SKM-1 (cell line): ENCODE results near the gene ADGRB3.
"Not testable (repeated sequence)": the region's sequence is repeated elsewhere in the genome, so short reads cannot be mapped to it uniquely, and the experiment has no call there.

Experiments
- DNase-seq: peaks from one replicate; lab custom pipeline; 2025; ENCODE audit not compliant: unreplicated experiment; lab: John Stamatoyannopoulos, UW

The ADGRB3 gene

GRCh38 chr6:68738039-68738438 lies 103.0 kb downstream of the ADGRB3 start:
- no peak for DNase-seq

DNA sequence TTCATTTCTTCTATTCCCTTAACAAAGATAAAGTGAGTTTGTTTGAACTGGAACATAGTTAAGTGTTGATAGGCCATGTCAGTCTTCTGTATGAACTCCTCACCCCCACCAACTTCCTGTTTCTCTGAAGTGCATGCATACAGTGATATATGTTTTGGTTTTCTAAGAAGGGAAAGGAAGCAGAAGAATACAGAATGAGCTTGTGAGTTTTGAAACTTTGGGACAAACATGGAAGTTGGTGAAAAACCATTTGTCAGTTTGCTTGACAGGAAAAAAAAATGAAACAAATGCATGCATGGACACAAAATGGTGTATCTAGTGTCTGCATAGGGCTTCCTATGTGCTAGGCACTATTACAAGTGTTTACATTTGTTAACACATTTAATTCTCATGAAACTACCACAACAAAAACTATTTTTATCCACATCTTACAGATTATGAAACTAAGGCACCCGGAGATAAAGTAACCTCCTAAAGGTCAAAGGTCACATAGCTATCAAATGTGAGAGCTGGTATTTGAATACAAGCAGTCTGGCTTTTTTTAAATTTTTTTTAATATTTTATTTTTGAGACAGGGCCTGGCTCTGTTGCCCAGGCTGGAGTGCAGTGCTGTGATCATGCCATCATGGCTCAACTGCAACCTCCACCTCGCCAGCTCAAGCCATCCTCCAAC lies 105.9 kb downstream of the ADGRB3 start:
- DNase-seq: peak; percentile 61

DNA sequence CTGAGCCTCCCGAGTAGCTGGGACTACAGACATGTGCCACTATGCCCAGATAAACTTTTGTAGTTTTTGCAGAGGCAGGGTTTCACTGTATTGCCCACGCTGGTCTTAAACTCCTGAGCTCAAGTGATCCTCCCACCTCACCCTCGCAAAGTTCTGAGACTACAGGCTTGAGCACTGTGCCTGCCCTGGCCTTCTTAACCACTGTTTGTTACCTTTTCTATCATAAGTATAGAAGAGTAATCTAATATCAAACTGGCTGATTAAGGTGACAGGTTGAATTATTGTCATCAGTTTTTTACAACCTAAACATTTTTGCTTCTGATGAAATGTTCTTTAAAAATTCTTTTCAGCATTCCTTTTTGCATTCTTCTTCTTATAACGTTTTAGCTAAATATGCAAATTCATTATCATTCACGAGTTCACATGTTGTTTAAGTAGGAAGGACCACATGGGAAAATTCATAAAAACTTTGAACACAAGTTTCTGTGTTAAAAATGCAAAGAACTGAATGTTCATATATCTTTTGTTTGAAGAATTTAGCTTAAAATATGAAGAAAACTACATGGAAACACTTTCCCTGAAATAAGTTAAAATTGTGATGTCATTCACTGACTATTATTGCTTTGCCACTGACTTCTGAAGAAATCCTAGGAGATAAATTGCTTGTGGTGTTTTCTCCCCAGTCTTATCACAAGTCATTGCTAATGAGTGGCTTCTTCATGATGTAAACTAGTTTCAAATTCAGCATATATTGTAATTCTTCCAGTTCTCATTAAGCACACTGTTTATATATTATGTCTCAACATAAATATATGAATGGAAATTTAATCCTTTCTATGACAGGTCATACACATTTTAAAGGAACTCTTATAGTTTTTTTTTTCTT lies 106.7 kb downstream of the ADGRB3 start:
- DNase-seq: no peak

GRCh38 chr6:68743099-68743498 lies 108.0 kb downstream of the ADGRB3 start:
- no peak for DNase-seq

- not testable (repeated sequence) for DNase-seq
These were observed 109.3 kb downstream of the ADGRB3 start for GRCh38 chr6:68744376-68744775.

DNA sequence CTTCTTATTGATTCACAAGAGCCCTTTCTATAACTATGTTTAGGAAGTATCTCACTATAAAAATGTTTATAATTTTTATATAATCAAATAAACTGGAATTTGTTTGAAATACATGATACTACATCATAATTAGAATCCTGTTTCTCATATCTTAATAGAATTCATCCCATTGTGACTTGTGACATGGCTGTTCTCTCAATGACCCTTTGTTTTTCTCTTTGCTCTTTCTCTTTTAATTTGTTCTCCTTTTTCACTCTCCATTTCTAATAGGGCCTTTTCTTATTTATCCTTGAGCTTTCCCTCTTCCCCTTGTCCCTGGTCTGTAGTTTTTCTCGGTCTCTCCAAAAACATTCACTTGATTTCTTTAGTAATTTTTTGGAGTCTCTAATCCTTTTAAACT lies 111.3 kb downstream of the ADGRB3 start:
- no peak for DNase-seq

DNA sequence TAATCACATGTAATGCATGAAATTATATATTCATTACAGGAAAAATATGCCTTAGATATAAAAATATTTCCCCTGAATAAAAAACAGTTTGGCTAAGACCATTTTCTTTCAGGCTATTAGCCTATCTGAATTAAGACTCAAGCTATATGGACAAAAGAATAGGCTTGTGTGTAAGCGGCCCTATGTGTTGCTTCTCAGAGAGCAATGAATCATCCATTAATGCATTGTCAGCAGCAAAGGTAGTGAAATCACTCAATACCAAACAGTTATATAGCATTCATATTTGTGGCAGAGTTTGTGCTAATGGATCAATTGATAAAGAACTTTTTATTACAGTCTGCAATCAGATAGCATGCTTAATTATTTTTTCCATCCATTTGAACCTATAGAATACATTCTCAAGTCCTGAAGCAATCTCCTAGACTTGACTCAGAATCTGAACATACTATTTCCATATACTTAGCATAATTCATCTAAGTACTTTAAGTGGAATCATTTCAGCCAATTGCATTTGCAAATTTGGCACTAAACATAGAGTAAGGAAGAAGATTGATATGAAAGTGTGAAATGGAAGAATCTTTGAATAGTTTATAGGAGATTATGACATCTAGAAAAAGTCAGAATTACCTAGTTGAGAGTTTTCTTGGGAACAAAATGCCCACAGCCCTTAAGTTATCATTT lies 112.2 kb downstream of the ADGRB3 start:
- DNase-seq: no peak

GRCh38 chr6:68747832-68748231 lies 112.8 kb downstream of the ADGRB3 start:
- not testable (repeated sequence) for DNase-seq

- DNase-seq: no peak
These were observed 119.7 kb downstream of the ADGRB3 start for GRCh38 chr6:68754681-68755213.

DNA sequence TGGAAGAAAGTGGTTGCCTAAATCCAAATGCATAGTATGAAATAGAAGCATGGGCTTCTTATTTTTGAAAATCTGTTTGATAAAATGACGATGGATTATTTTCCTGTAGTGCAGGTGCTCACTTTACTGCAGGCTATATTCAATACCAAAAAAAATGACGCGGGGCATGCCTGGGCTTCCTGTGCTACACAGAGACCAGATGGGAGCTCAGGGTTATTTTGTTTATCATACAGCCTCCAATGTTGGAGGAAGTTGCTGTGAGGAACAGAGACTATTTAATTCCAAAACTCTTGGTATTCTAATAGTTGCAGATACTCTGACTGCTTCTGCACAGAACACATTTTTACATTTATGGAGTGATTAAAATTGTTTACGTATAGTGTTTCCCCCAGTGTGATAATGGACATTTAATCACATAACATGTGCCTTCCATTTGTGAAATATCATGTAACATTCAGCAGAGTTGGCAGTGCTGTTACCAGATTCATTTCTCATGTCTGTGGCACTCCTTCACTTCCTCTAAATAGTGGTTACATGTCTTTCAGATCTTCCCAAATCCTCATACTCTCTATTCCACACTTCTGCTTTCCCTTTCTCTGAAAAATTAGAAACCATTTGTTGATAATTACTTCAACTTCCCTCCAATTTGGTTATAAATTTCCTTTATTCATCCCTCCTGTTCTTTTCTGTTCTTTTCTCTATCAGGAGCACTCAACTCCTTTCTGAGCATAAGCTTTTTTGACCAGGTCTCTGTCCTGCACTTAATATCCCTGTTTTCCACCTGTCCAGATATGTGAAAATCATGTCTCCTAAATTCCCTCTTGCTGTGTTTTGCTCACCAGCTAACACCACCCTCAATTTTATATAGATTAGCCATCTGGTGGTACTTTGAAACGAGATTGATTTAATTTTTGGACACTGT lies 121.6 kb downstream of the ADGRB3 start:
- peak; percentile 51 for DNase-seq

DNA sequence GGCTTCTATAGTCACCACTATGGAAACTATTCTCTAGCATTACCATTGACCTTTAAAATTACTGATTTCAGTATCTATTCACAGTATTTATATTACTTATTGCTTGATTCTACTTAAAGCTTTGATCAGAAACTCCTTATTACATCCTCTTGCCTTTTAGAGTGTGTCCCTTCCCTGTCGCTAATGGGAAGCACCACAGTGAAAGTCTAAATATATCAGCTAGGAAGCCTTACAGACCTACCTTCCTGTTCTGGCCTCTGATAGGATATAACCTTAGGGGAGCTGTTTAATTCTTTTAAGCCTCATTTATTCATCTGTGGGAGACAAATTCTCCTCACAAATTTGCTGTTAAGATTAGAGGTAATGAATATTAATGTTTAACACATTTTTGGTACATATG lies 122.7 kb downstream of the ADGRB3 start:
- DNase-seq: no peak

DNA sequence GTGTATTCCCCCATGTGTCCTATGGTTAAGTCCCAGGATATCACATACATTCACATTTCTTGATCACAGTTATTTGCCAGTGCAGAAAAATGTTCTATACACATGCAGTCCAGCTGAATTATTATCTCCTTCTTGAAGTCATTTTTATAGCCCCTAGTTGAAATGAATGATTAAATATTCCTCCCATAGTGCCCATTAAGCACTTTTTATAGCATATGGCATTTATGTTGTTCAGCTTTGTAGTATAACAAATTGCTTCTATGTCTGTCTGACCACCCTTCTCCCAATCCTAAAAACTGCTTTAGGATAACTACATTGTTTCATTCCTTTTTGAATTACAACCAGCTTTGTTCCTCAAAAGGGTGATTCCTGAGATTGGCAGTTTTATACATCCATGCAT lies 123.5 kb downstream of the ADGRB3 start:
- DNase-seq: no peak

- DNase-seq: no peak
These were observed 125.4 kb downstream of the ADGRB3 start for GRCh38 chr6:68760485-68760884.

DNA sequence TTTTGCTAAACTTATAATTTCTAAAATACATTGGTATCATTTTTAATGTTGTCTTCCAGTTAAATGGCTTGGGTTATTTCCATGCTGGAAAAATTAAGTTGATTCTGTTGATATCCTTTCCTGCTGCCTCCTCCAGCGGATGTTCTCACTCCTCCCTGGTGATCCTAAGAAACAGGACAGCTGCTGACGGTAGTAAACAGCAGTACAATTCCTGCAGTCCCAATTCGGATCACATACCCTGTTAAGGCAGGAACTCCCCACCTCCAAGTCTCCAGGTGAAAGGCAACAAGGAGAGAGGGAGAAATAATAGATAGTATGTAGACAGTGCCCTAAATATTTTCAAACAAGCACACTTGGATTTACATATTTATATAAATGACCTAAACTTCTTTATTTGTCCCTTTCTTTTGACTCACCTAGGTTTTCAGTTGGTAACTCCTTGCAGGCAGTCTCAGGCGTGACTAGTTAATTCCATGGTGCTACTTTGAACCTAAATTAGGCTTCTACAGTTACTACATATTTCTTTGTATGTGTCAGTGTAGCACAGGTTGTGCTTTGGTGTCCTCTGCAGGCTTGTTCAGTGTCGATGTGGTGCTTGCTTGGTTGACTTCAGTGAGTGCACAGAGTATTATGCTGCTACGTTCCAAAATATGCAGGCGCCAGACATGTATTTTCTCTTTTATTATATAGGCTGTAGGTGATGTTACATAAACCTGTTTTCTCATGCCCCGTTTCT lies 126.0 kb downstream of the ADGRB3 start:
- no peak for DNase-seq

GRCh38 chr6:68761985-68762384 lies 126.9 kb downstream of the ADGRB3 start:
- DNase-seq: no peak

DNA sequence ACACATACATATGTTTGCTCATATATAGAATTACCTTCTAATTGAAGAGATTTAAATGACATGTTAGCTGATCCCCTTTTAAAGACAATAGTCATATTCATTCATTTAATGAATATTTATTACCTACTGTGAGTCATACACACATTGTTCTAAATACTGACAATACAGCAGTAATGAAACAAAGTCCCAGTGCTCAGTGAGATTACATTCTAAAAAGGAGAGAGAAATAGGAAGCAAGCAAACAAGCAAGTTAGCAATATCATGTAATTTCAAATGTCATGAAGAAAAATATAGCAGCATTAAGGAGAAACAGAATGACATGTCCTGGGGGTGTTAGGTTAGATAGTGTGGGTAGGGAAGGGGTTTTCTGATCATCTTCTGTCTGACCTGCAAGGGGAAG lies 136.3 kb downstream of the ADGRB3 start:
- DNase-seq: no peak

DNA sequence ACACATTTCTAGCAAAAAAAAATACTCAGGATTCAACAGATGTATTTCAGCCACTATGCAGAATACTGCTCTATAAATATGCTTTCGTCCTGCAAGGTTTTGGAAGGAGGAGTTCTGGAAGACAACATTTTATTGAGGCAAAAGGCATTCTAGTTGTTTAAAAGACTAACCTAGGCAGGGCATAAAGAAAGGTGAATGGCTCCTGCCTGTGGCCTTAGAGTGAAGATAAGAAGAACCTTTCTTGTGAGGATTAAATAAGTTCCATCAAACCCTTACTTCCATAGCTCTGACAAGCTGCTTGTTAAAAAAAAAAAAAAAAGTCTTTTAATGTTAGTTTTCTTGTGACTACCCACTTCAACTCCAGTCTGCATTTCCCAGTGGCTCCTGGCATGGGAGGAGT lies 139.8 kb downstream of the ADGRB3 start:
- no peak for DNase-seq

DNA sequence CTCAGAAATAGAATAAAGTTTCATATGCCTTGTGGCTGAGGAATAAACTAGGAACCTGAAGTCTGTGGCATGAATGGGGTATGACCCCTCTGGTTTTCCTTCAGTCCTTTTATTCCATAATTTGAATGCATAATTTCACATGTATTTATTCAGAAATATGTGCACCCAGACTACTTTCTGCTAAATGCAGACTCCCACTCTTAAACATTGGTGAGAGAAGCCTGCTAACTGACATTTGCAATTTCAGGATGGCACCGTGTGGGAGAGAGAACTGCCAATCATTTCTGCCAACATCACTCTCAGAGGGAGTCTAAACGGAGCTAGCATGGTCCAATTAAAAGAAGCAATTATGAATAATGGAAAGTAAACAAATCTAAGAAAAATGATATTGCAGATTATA lies 141.3 kb downstream of the ADGRB3 start:
- DNase-seq: no peak

DNA sequence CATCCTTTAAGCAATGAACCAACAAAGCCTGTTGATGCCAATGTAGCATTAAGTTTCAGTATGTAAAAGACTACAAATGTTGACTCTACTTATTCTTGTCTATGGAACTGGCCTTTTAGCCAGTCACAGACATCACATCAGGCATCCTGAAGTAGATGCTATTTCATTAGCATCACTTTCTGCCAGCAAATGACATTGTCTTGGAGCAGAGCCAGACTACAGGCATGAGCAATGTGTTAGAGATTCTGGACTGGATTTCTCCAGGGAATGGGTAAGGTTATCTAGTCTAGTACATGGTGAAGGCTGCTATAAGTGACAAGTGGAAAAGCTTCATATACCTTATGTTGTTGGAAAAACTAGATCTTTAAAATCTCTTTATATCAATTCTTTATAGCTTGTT lies 142.9 kb downstream of the ADGRB3 start:
- DNase-seq: no peak
